Memory B cell (primary cell): ENCODE measurements around the gene FAXDC2.
A peak's percentile ranks its signal among the peaks of the same experiment; 100 is the strongest.

Source experiments
- ATAC-seq: fragments of 150-1000 bp; cut with Tn5 transposase; 2 replicates; pipeline ENCODE4 v1.10.0; 2021; ENCODE audit warnings: low read depth, mild to moderate bottlenecking, moderate library complexity
- DNase-seq, 2 donors: peaks; one replicate each; pipeline ENCODE4 v3.0.0; 2022; ENCODE audit warnings: low spot score in 2 of 2
- H3K27ac Mint-ChIP-seq: one replicate; pipeline ENCODE4 v1.8.0; 2022; ENCODE audit warnings: mild to moderate bottlenecking, moderate library complexity, mixed read lengths
- H3K27me3 Mint-ChIP-seq: one replicate; pipeline ENCODE4 v1.8.0; 2022; ENCODE audit warnings: mixed read lengths
- H3K36me3 Mint-ChIP-seq: one replicate; pipeline ENCODE4 v1.8.0; 2022; ENCODE audit warnings: mild to moderate bottlenecking, mixed read lengths
- H3K4me1 Mint-ChIP-seq: one replicate; pipeline ENCODE4 v1.8.0; 2022; ENCODE audit warnings: mixed read lengths
- H3K4me3 Mint-ChIP-seq: one replicate; pipeline ENCODE4 v1.8.0; 2022; ENCODE audit warnings: mild to moderate bottlenecking, moderate library complexity, mixed read lengths
- H3K9me3 Mint-ChIP-seq: one replicate; pipeline ENCODE4 v1.8.0; 2022; ENCODE audit warnings: mixed read lengths

FAXDC2 gene

GRCh38 chr5:154873791-154874331, 23.5 kb upstream of the FAXDC2 start:
- no peaks in the 10 kb centered on the region for H3K9me3 Mint-ChIP-seq
- no peak for ATAC-seq
- H3K36me3 Mint-ChIP-seq = peaks cover 52% of the 10 kb centered on the region
- no peak for DNase-seq
- no peaks in the 10 kb centered on the region for H3K27me3 Mint-ChIP-seq
- no peak overlapping the region for H3K27ac Mint-ChIP-seq
- H3K4me3 Mint-ChIP-seq = no peak overlapping the region
- H3K4me1 Mint-ChIP-seq = no peaks in the 10 kb centered on the region

- no peak overlapping the region for H3K4me3 Mint-ChIP-seq
- no peak for DNase-seq
- H3K36me3 Mint-ChIP-seq = peaks cover 40% of the 10 kb centered on the region
- H3K4me1 Mint-ChIP-seq = peaks cover 2% of the 10 kb centered on the region
- no peaks in the 10 kb centered on the region for H3K9me3 Mint-ChIP-seq
- no peaks in the 10 kb centered on the region for H3K27me3 Mint-ChIP-seq
- no peak overlapping the region for H3K27ac Mint-ChIP-seq
- no peak for ATAC-seq
Observed at GRCh38 chr5:154871734-154872133, 21.3 kb upstream of the FAXDC2 start.

GRCh38 chr5:154868702-154869101, 18.3 kb upstream of the FAXDC2 start:
- Mint-ChIP-seq H3K27me3 (no peaks in the 10 kb centered on the region), H3K36me3 (peaks cover 28% of the 10 kb centered on the region), H3K27ac (no peak overlapping the region), H3K4me3 (no peak overlapping the region), H3K9me3 (no peaks in the 10 kb centered on the region), H3K4me1 (peaks cover 4% of the 10 kb centered on the region)
- DNase-seq = no peak
- no peak for ATAC-seq

GRCh38 chr5:154866841-154867240, 16.4 kb upstream of the FAXDC2 start:
- H3K4me3 Mint-ChIP-seq = no peak overlapping the region
- peaks cover 16% of the 10 kb centered on the region for H3K4me1 Mint-ChIP-seq
- no peaks in the 10 kb centered on the region for H3K9me3 Mint-ChIP-seq
- DNase-seq = no peak
- no peak for ATAC-seq
- no peak overlapping the region for H3K27ac Mint-ChIP-seq
- H3K36me3 Mint-ChIP-seq = peaks cover 24% of the 10 kb centered on the region
- no peaks in the 10 kb centered on the region for H3K27me3 Mint-ChIP-seq

- no peak for DNase-seq
- Mint-ChIP-seq H3K4me3 (no peak overlapping the region), H3K4me1 (peaks cover 22% of the 10 kb centered on the region), H3K27ac (no peak overlapping the region), H3K9me3 (no peaks in the 10 kb centered on the region), H3K36me3 (peaks cover 20% of the 10 kb centered on the region), H3K27me3 (no peaks in the 10 kb centered on the region)
- ATAC-seq = no peak
Observed at GRCh38 chr5:154865466-154866184, 15.2 kb upstream of the FAXDC2 start.

GRCh38 chr5:154863291-154864080, 13.1 kb upstream of the FAXDC2 start:
- Mint-ChIP-seq H3K27ac (peak overlapping the region; percentile 72), H3K4me1 (peaks cover 33% of the 10 kb centered on the region), H3K4me3 (no peak overlapping the region), H3K27me3 (no peaks in the 10 kb centered on the region), H3K36me3 (peaks cover 20% of the 10 kb centered on the region), H3K9me3 (no peaks in the 10 kb centered on the region)
- DNase-seq (no peak), ATAC-seq (no peak)

GRCh38 chr5:154862766-154863165, 12.4 kb upstream of the FAXDC2 start:
- H3K4me1 Mint-ChIP-seq = peaks cover 33% of the 10 kb centered on the region
- H3K27ac Mint-ChIP-seq = peak overlapping the region; percentile 72
- DNase-seq (no peak), ATAC-seq (no peak)
- H3K9me3 Mint-ChIP-seq = no peaks in the 10 kb centered on the region
- peak overlapping the region; percentile 51 for H3K4me3 Mint-ChIP-seq
- no peaks in the 10 kb centered on the region for H3K27me3 Mint-ChIP-seq
- H3K36me3 Mint-ChIP-seq = peaks cover 20% of the 10 kb centered on the region

GRCh38 chr5:154861946-154862345, 11.5 kb upstream of the FAXDC2 start:
- Mint-ChIP-seq H3K27ac (no peak overlapping the region), H3K4me3 (peak overlapping the region; percentile 44), H3K36me3 (peaks cover 18% of the 10 kb centered on the region), H3K9me3 (no peaks in the 10 kb centered on the region), H3K27me3 (no peaks in the 10 kb centered on the region), H3K4me1 (peaks cover 35% of the 10 kb centered on the region)
- ATAC-seq (no peak), DNase-seq (no peak)

- no peak for DNase-seq
- ATAC-seq = no peak
- Mint-ChIP-seq H3K4me1 (peaks cover 37% of the 10 kb centered on the region), H3K4me3 (peak overlapping the region; percentile 93), H3K27ac (peak overlapping the region; percentile 94), H3K9me3 (no peaks in the 10 kb centered on the region), H3K36me3 (peaks cover 13% of the 10 kb centered on the region), H3K27me3 (no peaks in the 10 kb centered on the region)
Observed at GRCh38 chr5:154860765-154861164, 10.4 kb upstream of the FAXDC2 start.

GRCh38 chr5:154860123-154860522, 9.7 kb upstream of the FAXDC2 start:
- H3K36me3 Mint-ChIP-seq = peaks cover 9% of the 10 kb centered on the region
- H3K27ac Mint-ChIP-seq = peak overlapping the region; percentile 94
- no peaks in the 10 kb centered on the region for H3K27me3 Mint-ChIP-seq
- DNase-seq (no peak), ATAC-seq (no peak)
- no peaks in the 10 kb centered on the region for H3K9me3 Mint-ChIP-seq
- peak overlapping the region; percentile 93 for H3K4me3 Mint-ChIP-seq
- H3K4me1 Mint-ChIP-seq = peaks cover 37% of the 10 kb centered on the region

- ATAC-seq (peak; percentile 27), DNase-seq (peak; percentile 17 to 29)
- peak overlapping the region; percentile 94 for H3K27ac Mint-ChIP-seq
- peak overlapping the region; percentile 93 for H3K4me3 Mint-ChIP-seq
- H3K27me3 Mint-ChIP-seq = no peaks in the 10 kb centered on the region
- no peaks in the 10 kb centered on the region for H3K9me3 Mint-ChIP-seq
- H3K4me1 Mint-ChIP-seq = peaks cover 34% of the 10 kb centered on the region
- H3K36me3 Mint-ChIP-seq = peaks cover 6% of the 10 kb centered on the region
Observed at GRCh38 chr5:154858972-154859871, 8.8 kb upstream of the FAXDC2 start.

- DNase-seq (peak; percentile 98), ATAC-seq (peak; percentile 71)
- Mint-ChIP-seq H3K4me3 (peak within 1 kb of the TSS; percentile 93), H3K4me1 (peaks cover 34% of the 10 kb centered on the region), H3K27ac (peak within 1 kb of the TSS; percentile 94), H3K9me3 (no peaks in the 10 kb centered on the region), H3K36me3 (peaks cover 6% of the 10 kb centered on the region), H3K27me3 (no peaks in the 10 kb centered on the region)
Observed at GRCh38 chr5:154858297-154858971, 8.0 kb upstream of the FAXDC2 start, which contains the start of gene CNOT8. Gene CNOT8 (plus strand): TSS chr5:154858627. CDS start chr5:154863279, 4,652 bp downstream.
